ENCODE data around the gene CYB561A3.

- no peak for TF ChIP-seq POLR2A (IDR thresholded peaks at IDR 0.05; ENCODE audit: low read length)
- TF ChIP-seq GATA1 (IDR thresholded peaks at IDR 0.05; ENCODE audit: low read depth, low read length) = no peak
These were observed 2.5 kb upstream of the CYB561A3 start for GRCh38 chr11:61364012-61364675.

All from erythroblast (primary cell).